Dedifferentiated amniotic fluid mesenchymal stem cell (primary cell): ENCODE results near the gene CSRNP2.
"Not testable (repeated sequence)": the region's sequence is repeated elsewhere in the genome, so short reads cannot be mapped to it uniquely, and the experiment has no call there.

Experiments
- DNase-seq: peaks from one replicate; pipeline ENCODE4 v3.0.0-alpha.2; 2016; ENCODE audit errors: extremely low spot score

CSRNP2 gene

GRCh38 chr12:51083126-51083833, at the start of gene CSRNP2:
CSRNP2 (minus strand) TSS chr12:51083596; CDS start chr12:51076561, 7,035 bp downstream.
- peak; percentile 95 for DNase-seq

GRCh38 chr12:51132693-51133092, 49.3 kb upstream of the CSRNP2 start:
- no peak for DNase-seq

GRCh38 chr12:51131745-51132521, 48.5 kb upstream of the CSRNP2 start:
- DNase-seq: no peak

GRCh38 chr12:51128919-51129318, 45.5 kb upstream of the CSRNP2 start:
- DNase-seq: no peak

GRCh38 chr12:51127050-51127729, 43.8 kb upstream of the CSRNP2 start:
- DNase-seq: no peak

GRCh38 chr12:51126297-51126696, 42.9 kb upstream of the CSRNP2 start:
- DNase-seq: no peak

- no peak for DNase-seq
Measured at GRCh38 chr12:51124504-51124903, 41.1 kb upstream of the CSRNP2 start.

- DNase-seq: no peak
Measured at GRCh38 chr12:51122844-51123243, 39.4 kb upstream of the CSRNP2 start.

- DNase-seq: no peak
Measured at GRCh38 chr12:51118706-51119105, 35.3 kb upstream of the CSRNP2 start.

- no peak for DNase-seq
Measured at GRCh38 chr12:51115533-51115932, 32.1 kb upstream of the CSRNP2 start.

GRCh38 chr12:51108136-51108535, 24.7 kb upstream of the CSRNP2 start:
- no peak for DNase-seq

GRCh38 chr12:51103977-51104376, 20.6 kb upstream of the CSRNP2 start:
- DNase-seq: no peak

GRCh38 chr12:51098611-51099010, 15.2 kb upstream of the CSRNP2 start:
- DNase-seq: no peak

- no peak for DNase-seq
Measured at GRCh38 chr12:51090705-51091229, 7.4 kb upstream of the CSRNP2 start.

GRCh38 chr12:51087818-51088217, 4.4 kb upstream of the CSRNP2 start:
- no peak for DNase-seq

GRCh38 chr12:51086933-51087332, 3.5 kb upstream of the CSRNP2 start:
- no peak for DNase-seq

- no peak for DNase-seq
Measured at GRCh38 chr12:51085757-51086156, 2.4 kb upstream of the CSRNP2 start.

GRCh38 chr12:51082561-51083125, 753 bp downstream of the CSRNP2 start:
- DNase-seq: peak; percentile 37

GRCh38 chr12:51081421-51081820, 2.0 kb downstream of the CSRNP2 start:
- DNase-seq: no peak

GRCh38 chr12:51080136-51080535, 3.3 kb downstream of the CSRNP2 start:
- DNase-seq: no peak

- DNase-seq: not testable (repeated sequence)
Measured at GRCh38 chr12:51078866-51079265, 4.5 kb downstream of the CSRNP2 start.

GRCh38 chr12:51078346-51078745, 5.0 kb downstream of the CSRNP2 start:
- not testable (repeated sequence) for DNase-seq
